Hematopoietic multipotent progenitor cell treated with erythropoietin and hydrocortisone succinate and interleukin-3 and kit ligand, for 15 days (in vitro differentiated cells): Measurements from ENCODE around the gene CAB39L.

Source experiments
- DNase-seq: peaks from one replicate; pipeline ENCODE4 v3.0.0-alpha.2; 2015; ENCODE audit warnings: low spot score

Gene CAB39L

GRCh38 chr13:49443704-49444523, at the start of gene CAB39L, which contains the start of gene SETDB2:
Gene CAB39L (minus strand): TSS chr13:49444064. CDS start chr13:49382910, 61,154 bp downstream.
Gene SETDB2 (plus strand): TSS chr13:49444274. CDS start chr13:49451894, 7,620 bp downstream.
- DNase-seq = peak; percentile 98

DNA sequence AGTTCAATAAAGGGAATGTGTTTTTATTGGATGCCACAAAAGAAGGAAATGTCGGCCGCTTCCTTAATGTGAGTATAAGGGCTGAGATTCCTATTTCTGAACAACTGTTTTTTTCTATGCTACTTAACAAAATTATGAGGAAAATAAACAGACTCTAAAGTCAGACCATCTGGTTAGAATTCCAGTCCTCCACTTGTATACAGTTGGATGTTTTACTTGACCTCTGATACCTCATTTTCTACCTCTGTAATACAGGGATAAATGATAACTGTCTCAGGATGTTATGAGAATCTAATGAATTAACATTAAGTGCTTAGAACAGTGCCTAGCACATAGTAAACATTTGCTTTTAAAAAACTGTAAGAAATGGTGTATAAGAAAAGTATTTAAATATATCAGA, 44.7 kb upstream of the CAB39L start:
- DNase-seq = no peak

GRCh38 chr13:49481788-49482187, 37.9 kb upstream of the CAB39L start:
- no peak for DNase-seq

GRCh38 chr13:49476529-49476928, 32.7 kb upstream of the CAB39L start:
- no peak for DNase-seq

- DNase-seq = no peak
Measured at GRCh38 chr13:49472186-49472585, 28.3 kb upstream of the CAB39L start.

- no peak for DNase-seq
Measured at GRCh38 chr13:49466292-49466838, 22.5 kb upstream of the CAB39L start.

DNA sequence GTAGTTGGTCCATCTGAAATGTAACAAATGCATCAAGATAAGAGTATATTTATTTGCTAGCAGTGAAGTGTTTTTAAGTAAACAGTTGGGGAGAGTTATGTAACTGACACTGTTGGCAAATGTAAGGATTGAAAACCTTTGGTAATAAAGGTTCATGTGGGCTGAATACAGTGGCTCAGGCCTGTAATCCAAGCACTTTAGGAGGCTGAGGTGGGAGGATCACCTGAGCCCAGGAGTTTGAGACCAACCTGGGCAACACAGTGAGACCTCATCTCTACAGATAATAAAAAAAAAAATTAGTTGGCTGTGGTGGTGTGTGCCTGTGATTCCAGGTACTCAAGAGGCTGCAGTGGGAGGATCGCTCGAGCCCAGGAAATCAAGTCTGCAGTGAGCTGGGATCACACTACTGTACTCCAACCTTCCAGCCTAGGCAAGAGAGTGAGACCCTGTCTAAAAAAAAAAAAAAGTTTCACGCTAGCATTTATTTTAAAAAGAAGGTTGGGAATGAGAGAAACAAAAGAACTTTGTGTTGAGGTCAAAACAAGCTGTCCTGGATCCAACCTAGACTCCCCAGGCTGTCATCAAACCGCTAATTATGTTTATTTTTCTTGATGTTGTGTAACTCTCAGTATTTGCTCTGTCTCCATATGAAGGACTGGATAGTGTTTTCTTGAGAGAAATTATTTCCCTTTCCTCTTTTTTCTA, 20.9 kb upstream of the CAB39L start:
- no peak for DNase-seq

GRCh38 chr13:49464085-49464484, 20.2 kb upstream of the CAB39L start:
- DNase-seq = no peak

GRCh38 chr13:49459580-49459979, 15.7 kb upstream of the CAB39L start:
- no peak for DNase-seq

GRCh38 chr13:49457221-49457620, 13.4 kb upstream of the CAB39L start:
- DNase-seq = no peak

- DNase-seq = no peak
Measured at GRCh38 chr13:49456156-49456555, 12.3 kb upstream of the CAB39L start.

DNA sequence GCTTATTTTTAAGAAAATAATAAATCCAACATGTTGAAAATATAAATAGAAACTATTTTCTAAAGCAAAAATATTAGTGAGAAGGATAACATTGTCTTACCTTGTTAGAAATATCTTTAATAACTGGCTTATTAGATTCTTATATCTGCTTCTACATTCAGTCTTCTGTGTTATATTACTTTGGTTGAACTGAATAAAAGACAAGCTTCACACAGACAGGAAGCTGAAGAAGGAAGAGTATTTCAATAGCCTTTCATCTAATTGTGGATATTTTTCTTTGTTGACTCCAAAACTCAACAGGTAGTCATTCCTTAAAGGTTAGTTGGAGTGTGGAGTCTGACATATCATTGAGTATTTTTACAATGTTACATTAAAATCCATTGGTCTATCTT, 11.1 kb upstream of the CAB39L start:
- DNase-seq = no peak

- no peak for DNase-seq
Measured at GRCh38 chr13:49454388-49455006, 10.6 kb upstream of the CAB39L start.

- no peak for DNase-seq
Measured at GRCh38 chr13:49453465-49453864, 9.6 kb upstream of the CAB39L start.

DNA sequence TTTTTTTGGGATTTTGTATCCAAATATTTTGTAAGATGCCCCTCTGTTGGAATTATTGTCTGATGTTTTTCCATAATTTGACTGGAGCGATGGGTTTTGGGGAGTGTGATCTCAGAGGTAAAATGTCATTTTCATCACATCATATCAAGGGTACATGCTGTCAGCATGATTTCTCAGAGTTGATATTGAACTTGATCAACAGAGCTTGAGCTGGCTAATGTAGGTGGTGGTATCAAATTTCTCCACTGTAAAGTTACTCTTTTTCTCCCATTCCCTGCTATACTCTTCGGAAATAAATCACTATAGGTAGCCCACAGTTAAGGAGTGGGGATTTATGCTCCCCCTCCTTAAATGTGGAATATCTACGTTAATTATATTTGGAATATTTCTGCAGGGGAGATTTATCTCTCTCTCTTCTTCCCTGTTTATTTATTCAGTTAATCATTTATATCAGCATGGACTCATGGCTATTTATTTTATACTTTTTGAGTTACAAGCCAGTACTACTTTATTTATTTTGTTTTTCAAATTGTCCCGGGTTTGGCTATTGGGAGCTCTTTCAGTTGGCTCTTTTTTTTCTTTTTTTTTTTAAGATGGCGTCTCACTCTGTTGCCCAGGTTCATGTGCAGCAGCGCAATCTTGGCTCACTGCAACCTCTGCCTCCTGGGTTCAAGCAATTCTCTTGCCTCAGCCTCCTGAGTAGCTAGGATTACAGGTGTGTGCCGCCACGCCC, 9.0 kb upstream of the CAB39L start:
- DNase-seq = no peak

DNA sequence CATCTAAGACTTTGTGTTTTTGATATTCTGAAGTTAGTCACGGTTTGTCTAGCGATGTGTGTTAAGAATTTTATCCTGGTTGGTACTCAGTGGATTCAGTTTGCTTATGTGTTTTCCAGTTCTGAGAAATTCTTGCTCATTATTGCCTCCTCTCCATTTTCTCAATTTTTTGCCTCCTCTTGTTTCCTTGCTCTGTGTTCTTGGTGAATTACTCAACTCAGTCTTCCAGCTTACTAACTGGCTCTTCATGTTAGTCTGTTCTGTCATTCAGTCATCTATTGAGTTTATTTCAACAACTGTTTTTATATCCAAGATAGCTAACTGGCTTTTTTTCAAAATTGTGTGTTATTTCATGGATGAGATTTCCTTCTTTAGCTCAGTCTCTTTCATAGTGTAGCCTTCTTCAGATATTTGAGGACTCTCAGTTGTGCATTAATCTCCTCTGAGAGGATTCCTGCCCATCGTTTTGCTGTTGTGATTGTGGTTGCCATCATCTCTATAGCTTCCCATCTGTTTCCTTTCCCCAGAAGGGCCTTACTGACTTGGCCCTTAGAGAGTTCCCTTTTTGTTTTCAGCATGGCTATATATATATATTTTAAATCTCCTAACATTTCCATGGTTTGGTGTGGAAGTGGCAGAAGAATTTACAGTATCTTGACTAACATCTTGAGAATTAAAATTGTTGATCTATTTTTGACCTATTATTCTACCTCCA, 6.4 kb upstream of the CAB39L start:
- no peak for DNase-seq

DNA sequence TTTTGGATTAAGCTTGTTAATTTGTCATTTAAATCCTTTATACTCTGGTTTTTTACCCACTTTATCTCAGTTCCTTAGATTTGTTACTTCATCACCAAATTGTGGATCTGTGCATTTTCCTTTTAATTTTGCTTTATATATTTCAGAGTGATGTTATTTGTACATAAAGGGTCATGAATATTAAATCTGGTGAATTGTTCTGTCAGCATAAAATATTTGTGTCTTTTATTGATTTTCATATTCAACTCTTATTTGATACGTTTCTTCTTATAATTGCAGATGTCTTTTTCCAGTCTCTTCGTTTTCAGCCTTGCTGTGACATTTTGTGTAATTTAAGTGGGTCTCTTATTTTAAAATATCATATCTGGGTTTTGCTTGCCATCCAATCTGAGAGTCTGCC, 4.9 kb upstream of the CAB39L start:
- DNase-seq = no peak

- no peak for DNase-seq
Measured at GRCh38 chr13:49446473-49446872, 2.6 kb upstream of the CAB39L start.

DNA sequence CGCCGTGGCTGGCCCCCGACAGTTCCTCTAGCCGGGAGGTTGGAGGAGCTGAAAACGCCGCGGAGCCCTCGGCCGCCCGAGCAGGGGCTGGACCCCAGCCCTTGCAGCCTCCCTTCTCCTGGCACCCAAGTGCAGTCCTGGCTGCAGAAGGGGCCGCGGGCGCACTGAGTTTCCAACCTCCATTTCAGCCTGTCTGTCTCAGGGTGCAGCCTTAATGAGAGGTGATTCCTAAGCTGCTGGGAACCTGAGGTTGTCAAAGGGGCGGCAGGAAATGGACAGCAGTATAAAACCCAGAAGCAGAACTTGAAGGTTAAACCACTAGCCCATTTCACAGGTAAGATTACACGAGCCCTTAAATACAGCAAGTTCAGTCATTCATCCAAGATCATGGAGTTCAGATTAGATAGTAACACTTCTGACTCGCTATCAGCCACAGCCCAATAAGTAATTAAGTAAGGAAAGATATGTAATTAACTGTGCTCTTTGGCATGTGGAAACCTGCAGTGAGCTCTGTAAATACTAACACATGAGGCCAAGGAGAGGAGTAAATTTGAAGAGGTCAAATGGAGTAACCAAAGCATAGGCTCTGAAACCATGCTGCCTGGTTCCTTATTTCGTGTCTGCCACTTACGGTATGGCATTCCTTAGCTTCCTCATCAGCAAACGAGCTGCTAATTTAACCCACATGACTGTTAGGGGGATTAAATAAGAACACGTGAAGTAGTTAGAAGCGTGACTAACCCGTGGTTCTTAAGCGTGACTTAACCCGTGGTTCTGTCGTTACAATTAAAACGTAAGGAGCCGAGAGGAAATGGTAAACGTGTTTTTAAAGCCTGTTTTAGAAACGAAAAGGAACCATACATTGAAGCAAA, 896 bp upstream of the CAB39L start:
- peak; percentile 50 for DNase-seq

DNA sequence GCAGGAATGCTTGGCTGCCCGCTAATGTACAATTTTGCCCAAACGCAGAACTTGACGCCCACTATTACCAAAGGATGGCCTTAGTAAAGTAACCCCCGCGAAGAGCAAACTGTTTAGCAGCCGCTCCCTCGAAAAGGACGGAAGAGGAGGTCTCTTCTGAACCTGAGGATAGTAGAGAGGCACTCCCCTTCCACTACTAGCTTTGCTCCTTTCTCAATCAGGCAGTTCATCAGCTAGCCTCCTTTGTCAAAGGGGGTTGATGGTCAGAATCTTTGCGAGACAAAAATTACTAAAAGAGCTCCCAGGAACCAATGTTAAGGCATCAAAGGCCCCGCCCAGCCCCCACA, 534 bp downstream of the CAB39L start:
- no peak for DNase-seq
